Measurements from ENCODE around the gene GRIN2C. TPM values are rescaled to one million over a fixed set of nuclear protein-coding genes. Genes with fewer than 3 reads are reported as not detected.

GRIN2C gene
- total RNA-seq, 1 donor from 2014 or later: not detected

DNA sequence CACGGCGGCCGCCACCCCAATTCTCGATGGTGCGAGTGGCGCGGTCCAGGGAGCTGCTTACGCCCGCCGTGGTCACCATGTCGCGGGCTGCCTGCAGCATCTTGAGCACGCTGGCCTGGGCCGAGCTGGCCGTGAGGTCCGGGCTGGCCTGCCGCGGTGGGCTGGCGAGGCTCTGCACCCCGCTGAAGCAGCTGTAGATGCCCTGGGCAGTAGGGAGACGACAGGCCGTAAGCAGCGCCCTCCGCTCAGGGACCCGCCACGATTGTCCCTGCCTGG, 16.4 kb downstream of the GRIN2C start:
- no peak overlapping the region for H3K4me3 ChIP-seq (ENCODE audit: low read depth, low read length)
- TF ChIP-seq, protein P1, sequence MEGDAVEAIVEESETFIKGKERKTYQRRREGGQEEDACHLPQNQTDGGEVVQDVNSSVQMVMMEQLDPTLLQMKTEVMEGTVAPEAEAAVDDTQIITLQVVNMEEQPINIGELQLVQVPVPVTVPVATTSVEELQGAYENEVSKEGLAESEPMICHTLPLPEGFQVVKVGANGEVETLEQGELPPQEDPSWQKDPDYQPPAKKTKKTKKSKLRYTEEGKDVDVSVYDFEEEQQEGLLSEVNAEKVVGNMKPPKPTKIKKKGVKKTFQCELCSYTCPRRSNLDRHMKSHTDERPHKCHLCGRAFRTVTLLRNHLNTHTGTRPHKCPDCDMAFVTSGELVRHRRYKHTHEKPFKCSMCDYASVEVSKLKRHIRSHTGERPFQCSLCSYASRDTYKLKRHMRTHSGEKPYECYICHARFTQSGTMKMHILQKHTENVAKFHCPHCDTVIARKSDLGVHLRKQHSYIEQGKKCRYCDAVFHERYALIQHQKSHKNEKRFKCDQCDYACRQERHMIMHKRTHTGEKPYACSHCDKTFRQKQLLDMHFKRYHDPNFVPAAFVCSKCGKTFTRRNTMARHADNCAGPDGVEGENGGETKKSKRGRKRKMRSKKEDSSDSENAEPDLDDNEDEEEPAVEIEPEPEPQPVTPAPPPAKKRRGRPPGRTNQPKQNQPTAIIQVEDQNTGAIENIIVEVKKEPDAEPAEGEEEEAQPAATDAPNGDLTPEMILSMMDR (conservative IDR thresholded peaks at IDR 0.05; ENCODE audit: low read depth, low read length): no peak
- DNase-seq (ENCODE audit: low read depth): no peak

DNA sequence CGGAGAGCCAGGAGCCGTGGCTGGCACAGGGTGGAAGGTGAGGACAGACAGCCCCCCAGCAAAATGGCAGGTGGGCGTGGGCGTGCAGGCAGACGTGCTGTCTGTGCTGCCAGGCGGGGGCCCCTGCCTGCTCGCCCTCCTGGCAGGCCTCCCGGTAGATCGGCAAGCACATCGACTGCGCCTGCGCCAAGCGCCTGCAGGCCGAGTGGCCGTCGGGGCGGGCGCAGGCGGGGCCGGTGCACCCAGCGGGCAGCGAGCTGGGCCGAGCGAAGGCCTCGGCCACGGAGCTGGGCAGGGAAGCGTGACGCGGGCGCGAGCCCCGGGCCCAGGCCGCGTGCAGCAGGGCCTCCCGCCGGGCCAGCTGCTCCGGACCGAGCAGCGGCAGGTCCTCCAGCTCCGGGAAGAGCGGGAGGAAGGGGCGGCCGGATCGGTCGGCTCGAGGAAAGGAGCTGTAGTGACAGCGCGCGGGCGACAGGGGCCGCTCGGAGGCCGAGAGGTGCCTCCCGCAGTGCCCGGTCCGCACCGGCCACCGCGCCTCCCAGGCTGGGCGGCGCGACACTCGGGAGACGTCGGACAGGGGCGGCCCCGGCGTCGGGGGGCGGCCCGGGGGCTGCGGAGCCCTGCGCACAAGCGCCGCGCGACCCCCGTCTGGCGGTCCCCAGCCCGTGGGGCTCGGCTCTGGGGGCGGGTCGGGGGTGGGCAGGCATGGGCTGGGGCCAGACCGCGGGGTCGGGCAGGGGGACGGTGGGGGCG, 16.9 kb downstream of the GRIN2C start:
- no peak for DNase-seq (ENCODE audit: low read depth)
- TF ChIP-seq, protein P1 (conservative IDR thresholded peaks at IDR 0.05; ENCODE audit: low read depth, low read length): peak; percentile 43
- peak overlapping the region; percentile 44 for H3K4me3 ChIP-seq (ENCODE audit: low read depth, low read length)

DNA sequence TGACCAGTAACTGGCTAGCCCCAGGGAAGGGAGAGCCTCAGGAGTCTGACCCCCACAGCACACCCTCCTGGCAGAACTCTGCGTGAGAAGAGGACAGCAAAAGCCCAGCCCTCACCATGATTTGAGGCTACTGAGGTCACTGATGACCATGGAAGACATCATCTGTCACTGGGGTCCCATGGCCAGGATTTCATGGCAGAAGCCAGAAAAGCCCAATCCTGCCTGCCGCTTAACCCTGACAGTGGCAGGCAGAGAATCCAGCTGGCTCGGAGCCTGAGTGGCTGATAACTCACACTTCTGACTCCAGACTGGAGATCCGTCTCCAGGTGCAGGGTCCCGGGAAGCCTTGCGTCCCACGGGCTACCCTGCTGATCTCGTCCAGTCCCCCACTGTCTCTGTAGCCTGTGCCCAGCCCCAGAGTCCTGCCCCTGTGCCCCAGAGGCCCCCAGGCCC, 17.5 kb downstream of the GRIN2C start:
- DNase-seq (ENCODE audit: low read depth): no peak
- peak overlapping the region; percentile 30 for H3K4me3 ChIP-seq (ENCODE audit: low read depth, low read length)

DNA sequence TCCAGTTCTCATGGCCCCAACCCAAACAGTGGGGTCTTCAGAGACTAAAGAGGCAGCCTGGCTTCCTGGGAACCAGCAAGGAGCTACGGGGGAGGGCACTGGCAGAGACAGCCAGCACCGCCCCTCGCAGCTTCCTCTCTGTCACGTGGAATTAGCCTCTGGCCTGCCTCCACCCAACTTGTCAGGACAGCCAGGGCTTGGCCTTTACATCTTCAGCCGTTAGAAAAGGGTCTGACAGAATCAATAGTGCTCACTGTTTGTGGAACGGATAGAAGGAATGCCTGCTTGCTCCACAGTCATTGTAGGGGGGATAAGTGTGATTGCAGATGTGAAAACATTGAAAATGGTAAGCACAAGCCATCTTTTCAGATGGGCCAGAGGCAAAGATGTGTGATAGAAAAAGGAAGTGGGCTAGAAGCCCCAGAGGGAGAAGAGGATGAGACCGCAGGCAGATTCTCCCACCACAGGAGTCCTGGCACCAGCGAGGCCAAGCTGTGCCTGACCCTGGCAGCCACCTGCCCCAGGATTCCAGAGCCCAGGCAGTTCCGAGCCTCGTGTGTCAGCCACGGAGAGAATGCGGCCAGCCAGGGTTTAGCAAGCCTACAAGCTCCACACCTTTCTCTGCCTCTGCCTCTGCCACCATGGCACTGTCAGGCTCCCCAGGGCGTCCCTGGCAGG, 18.6 kb downstream of the GRIN2C start:
- TF ChIP-seq, protein P1 (conservative IDR thresholded peaks at IDR 0.05; ENCODE audit: low read depth, low read length): no peak
- DNase-seq (ENCODE audit: low read depth): no peak

More for the DNA sequence above, 17.5 kb downstream of the GRIN2C start:
- TF ChIP-seq, protein P1 (conservative IDR thresholded peaks at IDR 0.05; ENCODE audit: low read depth, low read length): no peak

DNA sequence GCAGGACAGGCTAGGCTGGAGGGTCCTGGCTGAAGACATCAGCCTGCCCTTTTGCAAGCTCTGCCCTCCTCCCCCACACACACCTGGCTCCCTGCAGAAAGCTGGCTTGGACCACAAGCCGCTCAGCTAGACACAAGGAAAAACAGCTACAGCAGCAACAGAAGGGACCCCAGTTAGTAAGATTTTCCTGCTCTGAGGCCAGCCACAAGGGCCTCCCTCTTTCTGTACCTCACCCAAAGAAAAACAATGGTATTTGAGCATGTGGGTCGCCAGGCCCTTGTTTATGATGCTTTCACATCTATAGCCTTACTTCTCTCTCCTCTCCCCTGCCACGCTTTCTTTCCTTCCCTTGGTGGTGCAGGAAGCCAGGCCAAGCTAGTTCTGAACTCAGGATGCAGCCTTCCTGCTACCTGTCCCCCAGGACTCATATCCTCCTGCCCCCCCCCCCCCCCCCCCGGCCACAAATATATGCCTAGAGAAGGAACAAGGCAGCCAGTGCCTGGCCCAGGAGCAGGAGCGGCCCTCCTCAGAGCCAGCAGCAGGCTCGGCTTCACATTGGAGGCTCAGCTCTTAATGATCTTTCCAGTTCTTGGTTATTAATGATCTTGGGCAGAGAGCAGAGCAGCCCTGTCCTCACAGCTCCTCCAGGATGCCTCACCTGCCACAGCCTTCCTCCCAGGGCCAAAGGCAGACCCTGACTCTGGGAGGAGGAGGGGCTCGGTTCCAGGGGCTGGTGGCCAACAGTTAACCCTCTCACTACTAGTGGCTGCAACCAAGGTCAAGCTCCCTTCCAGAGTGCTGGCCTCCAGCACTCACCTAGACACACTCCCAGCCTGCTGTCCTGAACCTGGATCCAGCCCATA, 19.5 kb downstream of the GRIN2C start:
- TF ChIP-seq, protein P1 (conservative IDR thresholded peaks at IDR 0.05; ENCODE audit: low read depth, low read length): no peak

More for the DNA sequence above, 18.6 kb downstream of the GRIN2C start:
- H3K4me3 ChIP-seq (ENCODE audit: low read depth, low read length): no peak overlapping the region

DNA sequence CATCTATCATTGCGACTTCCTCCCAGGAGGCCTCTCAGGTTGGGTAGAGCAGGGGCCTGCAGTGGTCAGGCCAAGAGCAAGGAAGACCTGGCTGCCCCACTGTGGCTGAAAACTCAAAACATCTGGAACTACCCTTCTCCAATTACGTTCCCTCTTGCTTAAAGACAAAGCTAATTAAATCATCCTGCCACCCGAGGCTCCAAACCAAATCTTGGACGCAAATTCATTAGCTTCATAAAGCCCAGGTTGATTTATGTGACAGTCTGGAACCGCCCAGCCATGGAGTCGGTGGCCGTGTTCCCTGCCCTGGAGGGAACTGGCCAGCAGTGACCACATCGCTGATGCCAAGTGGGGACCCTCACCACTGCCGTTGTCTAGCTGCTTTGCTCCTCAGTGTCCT, 21.4 kb downstream of the GRIN2C start:
- no peak for DNase-seq (ENCODE audit: low read depth)
- TF ChIP-seq, protein P1 (conservative IDR thresholded peaks at IDR 0.05; ENCODE audit: low read depth, low read length): no peak
- H3K4me3 ChIP-seq (ENCODE audit: low read depth, low read length): no peak overlapping the region

More for the DNA sequence above, 19.5 kb downstream of the GRIN2C start:
- H3K4me3 ChIP-seq (ENCODE audit: low read depth, low read length): no peak overlapping the region
- DNase-seq (ENCODE audit: low read depth): no peak
